GM19372 (cell line): ENCODE data around the gene SLC27A5.
"Not testable (repeated sequence)": the region's sequence is repeated elsewhere in the genome, so short reads cannot be mapped to it uniquely, and the experiment has no call there.

Experiments used
- ATAC-seq: cut with Tn5 transposase; IDR thresholded peaks from one replicate; pipeline ENCODE4 v1.9.1; 2021; ENCODE audit warnings: mild to moderate bottlenecking, low read depth, moderate library complexity; ENCODE audit not compliant: unreplicated experiment

Gene SLC27A5

DNA sequence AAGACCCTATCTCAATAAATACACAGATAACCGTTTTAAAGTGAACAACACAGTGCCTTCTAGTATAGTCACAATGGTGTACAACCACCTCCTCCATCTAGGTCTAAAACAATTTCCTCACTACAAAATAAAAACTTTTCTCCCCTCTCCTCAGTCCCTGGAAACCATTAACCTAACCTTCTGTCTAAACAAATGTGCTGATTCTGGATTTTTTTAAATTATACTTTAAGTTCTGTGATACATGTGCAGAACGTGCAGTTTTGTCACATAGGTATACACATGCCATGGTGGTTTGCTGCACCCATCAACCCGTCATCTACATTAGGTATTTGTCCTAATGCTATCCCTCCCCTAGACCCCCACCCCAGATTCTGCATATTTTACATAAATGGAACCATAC lies 17.6 kb upstream of the SLC27A5 start:
- no peak for ATAC-seq

GRCh38 chr19:58522709-58523108 lies 10.9 kb upstream of the SLC27A5 start:
- ATAC-seq = no peak

DNA sequence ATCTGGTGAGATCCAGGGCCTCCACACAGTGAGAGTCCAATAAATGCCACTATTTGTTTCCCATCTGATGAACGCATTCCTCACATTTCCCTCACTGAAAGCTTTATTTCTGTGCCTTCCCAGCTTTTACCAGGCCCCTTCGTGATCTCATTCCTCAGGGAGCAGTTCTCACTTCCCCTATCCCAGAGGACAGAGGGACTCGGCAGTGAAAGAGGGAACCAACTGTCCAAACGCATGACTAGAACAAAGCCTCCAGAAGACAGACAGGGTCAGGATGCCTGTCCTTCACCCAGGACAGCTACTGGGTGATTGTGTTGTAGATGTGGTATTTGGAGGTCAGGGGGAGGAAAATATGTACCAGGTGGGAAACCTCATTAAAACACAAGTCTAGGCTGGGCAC lies 9.9 kb upstream of the SLC27A5 start:
- no peak for ATAC-seq

DNA sequence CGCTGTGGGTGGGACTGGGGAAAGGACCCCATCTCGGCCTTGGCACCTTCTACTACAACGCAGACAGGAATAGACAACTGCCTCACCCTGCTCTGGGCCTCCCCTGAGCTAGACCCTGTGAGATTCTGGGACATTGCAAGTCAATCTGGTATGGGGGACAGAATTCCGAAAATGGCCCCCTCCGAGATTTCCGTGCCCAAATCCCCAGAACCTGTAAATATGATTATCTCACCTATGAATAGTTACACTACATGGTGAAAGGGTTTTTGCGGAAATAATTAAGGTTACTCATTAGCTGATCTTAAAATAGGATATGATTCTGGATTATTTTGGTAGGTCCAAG lies 8.4 kb upstream of the SLC27A5 start:
- ATAC-seq = no peak

GRCh38 chr19:58519355-58520256 lies 7.8 kb upstream of the SLC27A5 start, which contains the start of gene ZBTB45:
Gene ZBTB45 (minus strand): TSS chr19:58519810. CDS start chr19:58517673, 2,137 bp downstream.
- ATAC-seq = peak; percentile 79

- no peak for ATAC-seq
Observed at GRCh38 chr19:58519087-58519354, 7.2 kb upstream of the SLC27A5 start.

DNA sequence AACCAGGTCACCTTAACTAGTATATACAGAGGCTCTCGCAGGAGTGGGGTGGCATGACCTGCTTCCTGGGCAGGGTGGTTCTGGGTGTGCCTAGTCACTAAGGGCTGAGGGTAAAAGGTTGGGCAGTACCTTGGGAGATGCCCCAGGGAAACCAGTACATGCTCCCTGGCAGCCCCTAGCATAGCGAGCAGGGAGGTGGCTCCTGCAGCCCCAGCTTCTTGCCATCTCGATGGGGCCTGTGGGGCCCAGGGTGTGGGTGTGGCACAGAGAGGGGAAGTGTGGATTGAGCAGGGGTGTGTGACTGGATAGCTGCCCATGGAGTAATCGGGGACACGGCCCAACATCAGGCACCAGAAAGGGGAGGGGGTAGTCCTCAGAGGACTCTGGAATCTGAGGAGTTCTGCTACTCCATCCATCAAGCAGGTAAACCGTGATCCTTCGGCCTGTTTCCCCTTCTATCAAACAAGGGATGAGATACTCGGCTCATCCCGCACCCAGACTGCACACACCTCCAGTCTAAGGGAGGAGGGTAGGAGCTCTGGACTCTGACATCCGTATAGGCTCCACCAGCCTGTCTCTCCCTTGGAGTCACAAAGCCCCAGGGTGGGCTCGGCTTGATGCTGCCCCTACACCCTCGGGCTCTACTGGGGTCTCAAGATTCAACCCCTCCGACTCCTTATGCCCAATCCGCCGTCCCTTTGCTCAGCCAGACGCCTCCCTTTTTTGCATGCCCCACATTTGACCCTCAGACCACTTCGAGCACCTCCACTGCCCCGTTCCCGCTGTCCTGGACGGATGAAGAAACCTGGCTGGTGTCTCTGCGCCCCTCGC lies 6.7 kb upstream of the SLC27A5 start:
- no peak for ATAC-seq

DNA sequence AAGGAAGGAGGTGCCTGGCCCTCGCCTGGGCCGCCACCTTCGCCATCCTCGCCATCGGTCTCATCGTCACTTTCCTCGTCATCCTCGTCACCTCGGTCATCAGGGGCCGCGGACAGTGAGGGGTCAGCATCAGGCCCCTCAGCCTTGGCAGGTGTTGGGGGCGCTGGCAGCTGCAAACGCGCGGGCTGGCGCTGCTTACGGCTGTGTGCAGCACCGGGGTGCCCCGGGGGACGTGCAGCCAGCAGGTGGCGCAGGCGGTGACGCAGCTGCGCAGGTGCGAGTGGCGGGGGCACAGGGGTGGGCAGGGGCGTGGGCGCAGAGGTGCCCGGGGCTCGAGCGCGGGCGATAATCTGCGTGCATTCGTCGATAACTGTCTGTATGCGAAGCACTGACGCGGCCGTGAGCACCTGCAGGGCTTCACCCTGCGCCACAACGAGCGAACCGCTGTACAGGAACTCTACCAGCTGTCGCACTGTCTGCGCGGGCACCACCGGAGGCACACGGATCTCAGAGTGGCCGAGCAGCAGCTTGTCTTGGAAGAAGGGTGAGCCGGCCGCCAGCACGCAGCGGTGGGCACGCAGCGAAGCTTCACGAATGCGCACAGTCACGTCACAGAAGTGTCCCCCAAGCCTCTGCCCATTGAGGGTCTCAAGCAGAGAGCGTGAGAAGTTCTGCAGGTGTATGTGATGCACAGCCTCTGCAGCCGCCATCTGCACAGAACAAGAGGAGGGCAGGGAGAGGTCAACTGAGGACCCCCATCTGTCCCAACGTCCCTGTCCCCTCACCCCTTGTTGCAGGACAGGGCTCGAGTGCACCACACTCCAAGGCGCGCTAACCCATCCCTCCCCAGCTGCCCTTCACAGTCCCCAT lies 5.4 kb upstream of the SLC27A5 start:
- no peak for ATAC-seq

- no peak for ATAC-seq
Observed at GRCh38 chr19:58516246-58516836, 4.5 kb upstream of the SLC27A5 start.

DNA sequence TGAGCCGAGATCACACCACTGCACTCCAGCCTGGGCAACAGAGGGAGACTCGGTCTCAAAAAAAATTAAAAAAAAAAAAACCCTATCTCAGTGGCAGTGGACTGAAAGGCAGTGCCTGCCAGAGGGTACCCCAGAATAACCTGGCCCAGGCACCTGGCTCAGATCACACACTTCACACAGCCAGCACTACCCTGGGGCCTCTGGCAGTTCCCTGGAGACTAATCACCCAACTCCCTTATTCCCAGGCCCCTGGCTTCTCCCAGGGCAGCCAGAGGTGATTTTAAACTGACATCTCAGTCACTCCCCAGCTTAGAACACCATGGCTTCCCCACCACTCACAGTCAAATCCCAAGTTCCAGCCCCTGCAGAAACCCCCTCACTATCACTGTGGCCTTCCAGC lies 3.5 kb upstream of the SLC27A5 start:
- no peak for ATAC-seq

DNA sequence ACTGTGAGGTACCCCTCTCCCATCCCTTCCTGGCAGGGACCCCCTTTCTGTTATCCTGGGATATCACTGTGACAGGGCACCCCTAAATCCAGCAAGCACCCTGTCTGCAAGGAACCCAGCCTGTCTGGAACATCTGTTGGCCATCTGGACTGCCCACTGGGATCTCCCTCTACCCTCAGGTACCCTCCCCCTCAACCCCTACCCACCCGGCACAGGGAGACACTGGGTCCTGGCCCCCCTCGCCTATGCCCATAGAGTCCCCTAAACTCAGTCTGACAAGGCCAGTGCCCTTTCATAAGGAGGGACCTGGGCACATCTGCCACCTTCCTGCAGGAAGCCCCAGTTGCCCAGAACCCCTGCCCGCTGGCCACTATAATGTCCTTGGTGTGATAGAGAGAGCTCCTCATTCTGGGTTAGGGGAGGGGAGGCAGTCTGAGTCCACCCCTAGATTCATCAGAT lies 2.8 kb upstream of the SLC27A5 start:
- no peak for ATAC-seq

GRCh38 chr19:58513694-58514563 lies 2.1 kb upstream of the SLC27A5 start:
- ATAC-seq = peak; percentile 79

DNA sequence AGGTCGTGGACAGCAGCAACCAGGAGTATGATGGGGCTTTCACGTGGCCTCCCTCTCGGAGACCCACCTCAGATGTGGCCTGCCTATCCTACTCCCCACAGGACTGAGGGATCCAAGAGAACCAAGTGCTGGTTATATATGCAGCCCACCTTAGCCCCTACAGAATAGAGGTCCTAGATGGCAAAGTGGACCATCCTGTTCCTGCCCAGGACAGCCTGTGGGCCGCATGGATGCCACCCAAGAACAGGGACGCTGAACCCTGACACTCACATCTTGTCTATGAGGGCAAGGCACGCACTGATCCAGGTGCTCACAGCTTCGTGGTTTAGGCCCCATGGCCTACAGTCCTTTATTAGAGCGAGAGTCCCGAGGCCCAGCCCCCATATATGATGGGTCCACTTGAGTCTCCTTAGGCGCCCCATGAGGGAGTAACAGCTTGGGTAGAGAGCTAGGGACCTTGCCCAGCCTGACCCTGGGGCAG lies 1.5 kb upstream of the SLC27A5 start:
- peak; percentile 3 for ATAC-seq

GRCh38 chr19:58510084-58510862 lies 1.5 kb downstream of the SLC27A5 start:
- ATAC-seq = no peak

GRCh38 chr19:58509731-58510083 lies 2.1 kb downstream of the SLC27A5 start:
- no peak for ATAC-seq

DNA sequence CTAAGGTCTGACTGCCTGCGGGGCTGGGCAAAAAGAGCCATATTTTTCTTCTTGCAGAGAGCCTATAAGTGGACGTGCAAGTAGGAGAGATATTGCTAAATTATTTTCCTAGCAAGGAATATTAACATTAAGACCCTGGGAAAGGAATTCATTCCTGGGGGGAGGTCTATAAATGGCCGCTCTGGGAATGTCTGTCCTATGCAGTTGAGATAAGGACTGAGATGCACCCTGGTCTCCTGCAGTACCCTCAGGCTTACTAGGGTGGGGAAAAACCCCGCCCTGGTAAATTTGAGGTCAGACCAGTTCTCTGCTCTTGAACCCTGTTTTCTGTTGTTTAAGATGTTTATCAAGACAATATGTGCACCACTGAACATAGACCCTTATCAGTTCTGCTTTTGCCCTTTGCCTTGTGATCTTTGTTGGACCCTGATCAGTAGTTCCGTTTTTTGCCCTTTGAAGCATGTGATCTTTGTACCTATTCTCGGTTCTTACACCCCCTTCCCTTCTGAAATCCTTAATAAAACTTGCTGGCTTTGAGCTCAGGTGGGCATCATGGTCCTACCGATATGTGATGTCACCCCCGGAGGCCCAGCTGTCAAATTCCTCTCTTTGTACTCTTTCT lies 4.1 kb downstream of the SLC27A5 start:
- ATAC-seq = not testable (repeated sequence)

- ATAC-seq = no peak
Observed at GRCh38 chr19:58500242-58500641, 11.6 kb downstream of the SLC27A5 start.
